PC-9 (cell line): ENCODE results near the gene KCNC3. TPM values are rescaled to one million over a fixed set of nuclear protein-coding genes. Genes with fewer than 3 reads are reported as not detected.

ENCODE experiments used
- BruUV-seq: library from RNA; stranded (reverse); fragments of 400-500 nt; replicated peaks from 2 replicates; lab custom pipeline; 2021; lab: Mats Ljungman, UMichigan
- CTCF ChIA-PET: fragments of 300-600 bp; sonication (Branson Sonifier 250); formaldehyde crosslinking; loops from one replicate; lab custom pipeline; 2022; ENCODE audit warnings: antibody characterized with exemption; lab: Charles Lee
- POLR2A ChIA-PET: fragments of 300-600 bp; sonication (Branson Sonifier 250); formaldehyde crosslinking; loops from one replicate; lab custom pipeline; 2022; ENCODE audit warnings: antibody characterized with exemption; ENCODE audit not compliant: unreplicated experiment; lab: Charles Lee
- DNase-seq, 2 experiments: peaks; one replicate each; pipeline versions ENCODE4 v3.0.0 to v3.0.0-alpha.2; 2015 to 2022; ENCODE audit warnings: mixed read lengths in 1 of 2
- H2AFZ ChIP-seq: fragments of 200-600 bp; sonication (generic); 2 replicates; pipeline ENCODE4 v1.8.1; 2017; ENCODE audit warnings: antibody characterized with exemption
- H3F3A ChIP-seq: fragments of 200-600 bp; sonication (generic); 2 replicates; pipeline ENCODE4 v1.8.1; 2017; ENCODE audit warnings: antibody characterized with exemption, mild to moderate bottlenecking, low read depth; ENCODE audit not compliant: insufficient read depth
- H3K27ac ChIP-seq: fragments of 200-600 bp; sonication (generic); 2 replicates; pipeline ENCODE4 v1.6.1; 2016; ENCODE audit warnings: mixed run types
- H3K27me3 ChIP-seq: fragments of 200-600 bp; sonication (generic); 2 replicates; pipeline ENCODE4 v1.6.1; 2016; ENCODE audit warnings: low read depth, mixed run types; ENCODE audit not compliant: insufficient read depth
- H3K36me3 ChIP-seq: fragments of 200-600 bp; sonication (generic); 2 replicates; pipeline ENCODE4 v1.6.1; 2016; ENCODE audit warnings: low read depth, mixed run types
- H3K4me1 ChIP-seq: fragments of 200-600 bp; sonication (generic); replicated peaks from 2 replicates; pipeline ENCODE4 v1.6.1; 2016; ENCODE audit warnings: mixed run types; ENCODE audit not compliant: insufficient read depth
- H3K4me2 ChIP-seq: fragments of 200-600 bp; sonication (generic); 2 replicates; pipeline ENCODE4 v1.6.1; 2017; ENCODE audit warnings: mixed run types
- H3K4me3 ChIP-seq: fragments of 200-600 bp; sonication (generic); 2 replicates; pipeline ENCODE4 v1.6.1; 2016; ENCODE audit warnings: mixed run types
- H3K79me2 ChIP-seq: fragments of 200-600 bp; sonication (generic); 2 replicates; pipeline ENCODE4 v1.6.1; 2017; ENCODE audit warnings: low read depth, mixed run types
- H3K9me2 ChIP-seq: fragments of 200-600 bp; sonication (generic); 2 replicates; pipeline ENCODE4 v1.8.1; 2017; ENCODE audit warnings: mild to moderate bottlenecking; ENCODE audit not compliant: insufficient read depth
- H3K9me3 ChIP-seq: fragments of 200-600 bp; sonication (generic); 2 replicates; pipeline ENCODE4 v1.8.1; 2016; ENCODE audit warnings: low read depth; ENCODE audit not compliant: insufficient read depth
- H4K20me1 ChIP-seq: fragments of 200-600 bp; sonication (generic); 2 replicates; pipeline ENCODE4 v1.8.1; 2017; ENCODE audit not compliant: insufficient read depth
- EZH2 ChIP-seq: fragments of 200-600 bp; sonication (generic); IDR thresholded peaks from 2 replicates; pipeline ENCODE4 v1.8.0; 2017; ENCODE audit warnings: antibody characterized with exemption, low read depth
- intact Hi-C: fragments of 100-400 bp; cut with micrococcal nuclease; formaldehyde crosslinking; loops from one replicate; pipeline ENCODE4 v1.10.0; 2022; ENCODE audit not compliant: unreplicated experiment
- total RNA-seq: library from RNA; stranded (reverse); gene quantifications from 2 replicates; pipeline ENCODE4 v1.2.3, GENCODE V29; 2021
- TF ChIP-seq, protein P1 (sequence below): fragments of 200-600 bp; sonication (generic); conservative IDR thresholded peaks from 2 replicates; pipeline ENCODE4 v1.6.1; 2017; ENCODE audit warnings: mixed run types, antibody characterized with exemption, mild to moderate bottlenecking, moderate library complexity

The KCNC3 gene
- total RNA-seq, 1 experiment from 2014 or later, result 9.0 TPM

DNA sequence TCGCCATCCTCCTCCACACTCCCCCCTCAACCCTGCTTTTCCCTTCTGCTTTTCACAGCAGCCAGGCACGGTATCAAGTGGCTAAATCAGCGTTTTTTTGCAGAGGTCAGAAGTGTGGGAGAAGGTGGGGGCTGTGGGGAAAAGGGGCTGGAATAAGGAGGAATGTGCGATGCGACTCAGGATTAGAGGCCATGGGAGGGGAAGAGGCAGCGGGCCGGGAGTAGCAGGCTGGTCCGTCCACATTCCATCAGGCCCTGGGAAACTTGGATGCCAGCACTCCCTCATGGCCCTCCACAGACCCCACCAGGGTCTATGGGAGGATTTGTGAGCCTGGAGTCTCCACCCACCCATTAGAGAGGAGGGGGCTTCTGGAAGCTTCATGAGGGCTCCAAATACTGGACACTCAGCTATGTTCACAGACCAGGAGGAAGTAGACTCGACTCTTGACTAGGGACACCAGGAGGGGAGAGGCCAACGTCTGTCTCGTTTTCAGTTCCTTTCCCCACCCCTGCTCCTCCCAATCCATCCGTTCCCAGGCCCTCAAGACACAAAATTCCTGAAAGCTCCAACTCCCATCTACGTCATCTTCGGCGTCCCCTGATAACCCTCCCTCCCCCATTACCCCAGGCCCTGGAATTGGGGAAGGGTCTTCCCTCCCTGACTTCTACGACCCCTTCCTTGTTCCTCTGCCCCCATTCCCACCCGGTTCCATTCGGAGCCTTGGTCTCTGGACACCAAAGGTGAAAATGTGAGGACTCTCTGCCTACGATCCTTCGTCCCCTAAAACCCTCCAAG is 3.3 kb upstream of the KCNC3 start:
- Histone ChIP-seq H3K4me3 (peak overlapping the region; percentile 55), H3K4me1 (peaks cover 22% of the 10 kb centered on the region; the same call in 1 of the 2 replicates), H3K9me2 (no peaks in the 10 kb centered on the region), H3K36me3 (no peaks in the 10 kb centered on the region), H3K27me3 (0 out of 2 replicates have a peak, but pooled peaks cover 6% of the 10 kb centered on the region), H3F3A (peaks cover 16% of the 10 kb centered on the region), H3K27ac (peak overlapping the region; percentile 85), H3K4me2 (peak overlapping the region; percentile 78), H2AFZ (no peak overlapping the region), H3K79me2 (peaks cover 4% of the 10 kb centered on the region; the same call in 1 of the 2 replicates), H4K20me1 (no peaks in the 10 kb centered on the region), H3K9me3 (no peaks in the 10 kb centered on the region)
- no peak for TF ChIP-seq EZH2
- TF ChIP-seq, protein P1, sequence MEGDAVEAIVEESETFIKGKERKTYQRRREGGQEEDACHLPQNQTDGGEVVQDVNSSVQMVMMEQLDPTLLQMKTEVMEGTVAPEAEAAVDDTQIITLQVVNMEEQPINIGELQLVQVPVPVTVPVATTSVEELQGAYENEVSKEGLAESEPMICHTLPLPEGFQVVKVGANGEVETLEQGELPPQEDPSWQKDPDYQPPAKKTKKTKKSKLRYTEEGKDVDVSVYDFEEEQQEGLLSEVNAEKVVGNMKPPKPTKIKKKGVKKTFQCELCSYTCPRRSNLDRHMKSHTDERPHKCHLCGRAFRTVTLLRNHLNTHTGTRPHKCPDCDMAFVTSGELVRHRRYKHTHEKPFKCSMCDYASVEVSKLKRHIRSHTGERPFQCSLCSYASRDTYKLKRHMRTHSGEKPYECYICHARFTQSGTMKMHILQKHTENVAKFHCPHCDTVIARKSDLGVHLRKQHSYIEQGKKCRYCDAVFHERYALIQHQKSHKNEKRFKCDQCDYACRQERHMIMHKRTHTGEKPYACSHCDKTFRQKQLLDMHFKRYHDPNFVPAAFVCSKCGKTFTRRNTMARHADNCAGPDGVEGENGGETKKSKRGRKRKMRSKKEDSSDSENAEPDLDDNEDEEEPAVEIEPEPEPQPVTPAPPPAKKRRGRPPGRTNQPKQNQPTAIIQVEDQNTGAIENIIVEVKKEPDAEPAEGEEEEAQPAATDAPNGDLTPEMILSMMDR, result no peak
- BruUV-seq, result TSS peak; percentile 78
- intact Hi-C loops, result loop anchor here (2.0 kb wide), 1 partner anchor 166 kb away; no protein-coding TSS in a partner anchor
- ChIA-PET CTCF (no interaction called here), POLR2A (interaction anchor here (0.5 to 0.8 kb wide), 4 partner anchors 10 to 1857 kb away, joined by 3 to 7 read pairs (median 5); partner anchors contain the start of gene PPP2R1A)
- peak; percentile 69 to 74 for DNase-seq

DNA sequence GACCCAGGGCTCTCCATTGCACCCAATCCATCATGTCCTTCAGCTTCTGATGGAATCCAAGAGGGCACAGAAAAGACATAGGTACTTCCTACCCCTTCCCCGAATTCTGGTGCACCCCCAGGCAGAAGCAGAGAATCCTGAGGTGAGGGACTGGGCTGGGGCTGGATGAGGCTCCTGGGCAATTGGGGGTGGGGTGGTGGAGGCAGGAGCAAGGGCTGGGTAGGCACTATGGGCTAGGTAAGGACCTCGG is 2.7 kb upstream of the KCNC3 start:
- no peaks in the 10 kb centered on the region for H3K9me3 ChIP-seq
- no peak for DNase-seq
- H3K4me3 ChIP-seq, result peak overlapping the region; percentile 55
- H4K20me1 ChIP-seq, result 0 out of 2 replicates have a peak, but pooled peaks cover under 1% of the 10 kb centered on the region
- no peak overlapping the region for H2AFZ ChIP-seq
- intact Hi-C loops, result loop anchor here (2.0 kb wide), 1 partner anchor 165 kb away; no protein-coding TSS in a partner anchor
- H3K36me3 ChIP-seq, result no peaks in the 10 kb centered on the region
- peaks cover 16% of the 10 kb centered on the region for H3F3A ChIP-seq
- H3K4me1 ChIP-seq, result peaks cover 22% of the 10 kb centered on the region; the same call in 1 of the 2 replicates
- peak overlapping the region; percentile 78 for H3K4me2 ChIP-seq
- ChIA-PET POLR2A (interaction anchor here (0.7 kb wide), 1 partner anchor 446 kb away, joined by 3 read pairs; no protein-coding TSS in a partner anchor), CTCF (no interaction called here)
- TF ChIP-seq EZH2, result no peak
- TF ChIP-seq, protein P1, result no peak
- BruUV-seq, result no TSS peak
- peak overlapping the region; percentile 85 for H3K27ac ChIP-seq
- H3K27me3 ChIP-seq, result 0 out of 2 replicates have a peak, but pooled peaks cover 6% of the 10 kb centered on the region
- no peaks in the 10 kb centered on the region for H3K9me2 ChIP-seq
- peaks cover 4% of the 10 kb centered on the region; the same call in 1 of the 2 replicates for H3K79me2 ChIP-seq

DNA sequence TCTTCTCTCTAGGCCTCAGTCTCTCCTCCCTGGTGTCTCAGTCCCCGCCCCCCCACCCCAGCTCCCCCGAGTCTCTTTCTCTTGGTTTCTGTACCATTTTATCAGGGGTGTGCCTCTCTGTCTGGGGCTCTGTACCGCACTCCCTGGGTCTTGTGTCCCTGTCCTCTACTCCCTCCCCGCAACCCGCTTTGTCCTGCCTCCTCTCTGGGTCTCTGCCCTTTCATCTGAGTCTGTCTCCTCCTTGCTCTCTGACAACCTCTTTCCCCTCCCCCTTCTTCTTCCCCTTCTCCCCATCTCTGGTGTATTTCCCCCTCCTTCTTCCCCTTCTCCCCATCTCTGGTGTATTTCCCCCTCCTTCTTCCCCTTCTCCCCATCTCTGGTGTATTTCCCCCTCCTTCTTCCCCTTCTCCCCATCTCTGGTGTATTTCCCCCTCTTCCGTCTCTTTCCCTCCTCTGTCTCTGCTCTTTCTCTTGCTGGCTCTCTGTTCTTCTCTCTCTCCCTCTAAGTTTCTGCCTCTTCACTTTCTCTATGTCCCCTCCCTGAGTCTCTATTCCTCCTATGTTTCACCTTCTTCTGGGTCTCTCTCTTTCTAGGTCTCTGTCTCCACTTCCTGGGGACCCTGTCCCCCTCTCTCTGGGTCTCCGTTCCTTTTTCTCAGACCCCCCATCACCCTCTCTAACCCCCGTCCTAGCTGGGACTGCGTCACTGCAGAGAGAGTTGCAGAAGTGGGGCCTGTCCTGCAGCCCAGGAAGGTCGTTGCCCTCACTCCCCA is 2.2 kb upstream of the KCNC3 start:
- peak overlapping the region; percentile 78 for H3K4me2 ChIP-seq
- H3K9me3 ChIP-seq, result no peaks in the 10 kb centered on the region
- H3K36me3 ChIP-seq, result no peaks in the 10 kb centered on the region
- peak overlapping the region; percentile 55 for H3K4me3 ChIP-seq
- no peak for DNase-seq
- peaks cover 6% of the 10 kb centered on the region; the same call in 1 of the 2 replicates for H4K20me1 ChIP-seq
- peaks cover 19% of the 10 kb centered on the region for H3F3A ChIP-seq
- ChIA-PET POLR2A (no interaction called here), CTCF (no interaction called here)
- intact Hi-C loops, result no loop called here
- H3K27ac ChIP-seq, result peak overlapping the region; percentile 85
- no TSS peak for BruUV-seq
- peaks cover 4% of the 10 kb centered on the region; the same call in 1 of the 2 replicates for H3K79me2 ChIP-seq
- peaks cover 22% of the 10 kb centered on the region; the same call in 1 of the 2 replicates for H3K4me1 ChIP-seq
- no peak overlapping the region for H2AFZ ChIP-seq
- 0 out of 2 replicates have a peak, but pooled peaks cover 2% of the 10 kb centered on the region for H3K27me3 ChIP-seq
- TF ChIP-seq, protein P1, result no peak
- no peak for TF ChIP-seq EZH2
- H3K9me2 ChIP-seq, result no peaks in the 10 kb centered on the region
